Hypothalamus (tissue), 51 donors: ENCODE measurements around the gene INCENP.

Source experiments
- DNase-seq, 51 donors: peaks; one replicate each; lab custom pipeline; 2025; lab: John Stamatoyannopoulos, UW

The INCENP gene

GRCh38 chr11:62139526-62140303 is 15.9 kb downstream of the INCENP start:
- no peak for DNase-seq

- DNase-seq, result no peak
Observed at GRCh38 chr11:62140304-62141110, 16.7 kb downstream of the INCENP start.

- DNase-seq, result no peak
Observed at GRCh38 chr11:62141111-62142042, 17.6 kb downstream of the INCENP start.

- DNase-seq, result no peak
Observed at GRCh38 chr11:62142043-62142375, 18.2 kb downstream of the INCENP start.

GRCh38 chr11:62142921-62143320 is 19.1 kb downstream of the INCENP start:
- peak in 17 of 51 donors; percentile 11 to 71 (median 42) for DNase-seq

- no peak for DNase-seq
Observed at GRCh38 chr11:62143727-62144126, 19.9 kb downstream of the INCENP start.

GRCh38 chr11:62144641-62145255 is 20.9 kb downstream of the INCENP start:
- DNase-seq, result no peak

- DNase-seq, result no peak
Observed at GRCh38 chr11:62145261-62145871, 21.6 kb downstream of the INCENP start.

GRCh38 chr11:62146476-62147200 is 22.8 kb downstream of the INCENP start:
- no peak for DNase-seq

GRCh38 chr11:62147545-62147944 is 23.7 kb downstream of the INCENP start:
- DNase-seq, result no peak

GRCh38 chr11:62148271-62148980 is 24.6 kb downstream of the INCENP start:
- no peak for DNase-seq

- no peak for DNase-seq
Observed at GRCh38 chr11:62149986-62150886, 26.4 kb downstream of the INCENP start.

GRCh38 chr11:62150887-62151736 is 27.3 kb downstream of the INCENP start:
- no peak for DNase-seq

GRCh38 chr11:62151737-62152102 is 27.9 kb downstream of the INCENP start:
- DNase-seq, result no peak

GRCh38 chr11:62152245-62153086 is 28.7 kb downstream of the INCENP start:
- DNase-seq, result no peak

GRCh38 chr11:62153087-62153395 is 29.2 kb downstream of the INCENP start:
- no peak for DNase-seq
